Central memory CD8-positive, alpha-beta T cell (primary cell): Measurements from ENCODE around the gene MYH7.
"Not testable (repeated sequence)": the region's sequence is repeated elsewhere in the genome, so short reads cannot be mapped to it uniquely, and the experiment has no call there.

Experiments used
- ATAC-seq: fragments of 150-1000 bp; cut with Tn5 transposase; replicated peaks from 2 replicates; pipeline ENCODE4 v1.10.0; 2022; ENCODE audit warnings: mild to moderate bottlenecking, moderate FRiP score, moderate number of reproducible peaks; ENCODE audit not compliant: poor library complexity, severe bottlenecking; ENCODE audit errors: extremely low read depth
- DNase-seq, 2 donors: peaks; one replicate each; pipeline ENCODE4 v3.0.0; 2021; ENCODE audit warnings: low spot score in 2 of 2
- H3K27ac Mint-ChIP-seq: one replicate; pipeline ENCODE4 v1.8.0; 2022; ENCODE audit warnings: low read depth, mild to moderate bottlenecking, moderate library complexity, mixed read lengths
- H3K27me3 Mint-ChIP-seq: one replicate; pipeline ENCODE4 v1.8.0; 2022; ENCODE audit warnings: mixed read lengths
- H3K36me3 Mint-ChIP-seq: one replicate; pipeline ENCODE4 v1.8.0; 2022; ENCODE audit warnings: mild to moderate bottlenecking, moderate library complexity, mixed read lengths; ENCODE audit not compliant: insufficient read depth
- H3K4me1 Mint-ChIP-seq: one replicate; pipeline ENCODE4 v1.8.0; 2022; ENCODE audit warnings: mixed read lengths
- H3K4me3 Mint-ChIP-seq: one replicate; pipeline ENCODE4 v1.8.0; 2022; ENCODE audit warnings: mild to moderate bottlenecking, moderate library complexity, mixed read lengths
- H3K9me3 Mint-ChIP-seq: one replicate; pipeline ENCODE4 v1.8.0; 2022; ENCODE audit warnings: mixed read lengths

Gene MYH7

DNA sequence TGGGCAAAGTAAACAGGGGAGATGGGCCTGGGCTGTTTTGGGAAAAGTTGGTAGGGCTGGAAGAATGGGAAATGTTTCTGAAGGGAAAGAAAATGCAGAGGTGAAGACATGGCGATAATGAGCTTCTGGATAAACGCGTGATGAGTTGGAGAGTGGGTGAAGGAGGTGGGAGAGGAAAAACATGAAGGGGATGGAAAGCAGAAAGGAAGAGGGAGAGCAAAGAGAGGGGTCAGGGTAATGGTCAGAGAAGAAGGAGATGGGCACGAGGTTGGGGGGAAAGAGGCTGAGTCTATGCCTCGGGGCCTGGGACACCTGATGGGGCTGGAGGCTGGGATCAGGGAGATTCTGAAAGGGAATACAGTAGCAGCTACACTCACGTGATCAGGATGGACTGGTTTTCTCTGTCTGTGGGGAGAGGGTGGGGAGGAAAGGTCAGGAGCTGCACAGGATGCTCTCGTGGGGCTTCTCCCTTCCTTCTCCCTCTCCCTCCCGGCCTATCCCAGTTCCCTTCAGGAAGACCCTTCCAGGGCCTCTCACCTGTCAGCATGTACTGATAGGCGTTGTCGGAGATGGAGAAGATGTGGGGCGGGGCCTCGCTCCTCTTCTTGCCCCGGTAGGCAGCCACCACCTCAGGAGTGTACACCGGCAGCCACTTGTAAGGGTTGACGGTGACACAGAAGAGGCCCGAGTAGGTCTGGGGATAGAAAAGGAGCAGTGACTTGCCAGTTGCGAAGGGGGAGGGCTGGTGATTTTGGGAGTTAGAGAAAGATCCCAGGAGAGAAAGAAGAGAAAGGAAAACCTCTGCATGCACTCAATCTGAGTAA, 3.1 kb downstream of the MYH7 start:
- ATAC-seq (no peak), DNase-seq (no peak)
- Mint-ChIP-seq H3K36me3 (no peaks in the 10 kb centered on the region), H3K4me1 (no peaks in the 10 kb centered on the region), H3K9me3 (no peaks in the 10 kb centered on the region), H3K4me3 (no peak overlapping the region), H3K27ac (no peak overlapping the region), H3K27me3 (peaks cover 35% of the 10 kb centered on the region)

GRCh38 chr14:23431486-23431885, 4.0 kb downstream of the MYH7 start:
- Mint-ChIP-seq H3K9me3 (no peaks in the 10 kb centered on the region), H3K27me3 (peaks cover 35% of the 10 kb centered on the region), H3K36me3 (no peaks in the 10 kb centered on the region), H3K4me1 (no peaks in the 10 kb centered on the region), H3K27ac (no peak overlapping the region), H3K4me3 (no peak overlapping the region)
- ATAC-seq (no peak), DNase-seq (no peak)

GRCh38 chr14:23430723-23431085, 4.8 kb downstream of the MYH7 start:
- H3K36me3 Mint-ChIP-seq: no peaks in the 10 kb centered on the region
- H3K27me3 Mint-ChIP-seq: peaks cover 35% of the 10 kb centered on the region
- ATAC-seq (no peak), DNase-seq (no peak)
- H3K27ac Mint-ChIP-seq: no peak overlapping the region
- H3K9me3 Mint-ChIP-seq: no peaks in the 10 kb centered on the region
- H3K4me1 Mint-ChIP-seq: no peaks in the 10 kb centered on the region
- no peak overlapping the region for H3K4me3 Mint-ChIP-seq

- peaks cover 35% of the 10 kb centered on the region for H3K27me3 Mint-ChIP-seq
- no peaks in the 10 kb centered on the region for H3K36me3 Mint-ChIP-seq
- ATAC-seq (no peak), DNase-seq (no peak)
- H3K27ac Mint-ChIP-seq: no peak overlapping the region
- H3K9me3 Mint-ChIP-seq: no peaks in the 10 kb centered on the region
- H3K4me3 Mint-ChIP-seq: no peak overlapping the region
- H3K4me1 Mint-ChIP-seq: no peaks in the 10 kb centered on the region
Observed at GRCh38 chr14:23430016-23430722, 5.3 kb downstream of the MYH7 start.

GRCh38 chr14:23428686-23429495, 6.6 kb downstream of the MYH7 start:
- no peak overlapping the region for H3K27ac Mint-ChIP-seq
- H3K4me3 Mint-ChIP-seq: no peak overlapping the region
- ATAC-seq (no peak), DNase-seq (no peak)
- no peaks in the 10 kb centered on the region for H3K36me3 Mint-ChIP-seq
- H3K27me3 Mint-ChIP-seq: peaks cover 44% of the 10 kb centered on the region
- no peaks in the 10 kb centered on the region for H3K9me3 Mint-ChIP-seq
- no peaks in the 10 kb centered on the region for H3K4me1 Mint-ChIP-seq

- not testable (repeated sequence) for H3K9me3 Mint-ChIP-seq, DNase-seq, H3K27ac Mint-ChIP-seq, H3K4me1 Mint-ChIP-seq, ATAC-seq, H3K36me3 Mint-ChIP-seq, H3K4me3 Mint-ChIP-seq
- H3K27me3 Mint-ChIP-seq: peaks cover 21% of the 10 kb centered on the region
Observed at GRCh38 chr14:23425798-23426197, 9.7 kb downstream of the MYH7 start.

GRCh38 chr14:23425169-23425568, 10.3 kb downstream of the MYH7 start:
- no peak for ATAC-seq
- no peak overlapping the region for H3K27ac Mint-ChIP-seq
- no peaks in the 10 kb centered on the region for H3K9me3 Mint-ChIP-seq
- H3K4me1 Mint-ChIP-seq: no peaks in the 10 kb centered on the region
- no peak for DNase-seq
- H3K4me3 Mint-ChIP-seq: no peak overlapping the region
- no peaks in the 10 kb centered on the region for H3K36me3 Mint-ChIP-seq
- peaks cover 15% of the 10 kb centered on the region for H3K27me3 Mint-ChIP-seq

GRCh38 chr14:23423657-23424056, 11.8 kb downstream of the MYH7 start:
- Mint-ChIP-seq H3K4me3 (no peak overlapping the region), H3K27me3 (peaks cover 20% of the 10 kb centered on the region), H3K9me3 (no peaks in the 10 kb centered on the region), H3K36me3 (no peaks in the 10 kb centered on the region), H3K27ac (no peak overlapping the region), H3K4me1 (no peaks in the 10 kb centered on the region)
- ATAC-seq (no peak), DNase-seq (no peak)

- Mint-ChIP-seq H3K9me3 (no peaks in the 10 kb centered on the region), H3K4me1 (no peaks in the 10 kb centered on the region), H3K27me3 (peaks cover 32% of the 10 kb centered on the region), H3K27ac (no peak overlapping the region), H3K4me3 (no peak overlapping the region), H3K36me3 (no peaks in the 10 kb centered on the region)
- DNase-seq: no peak
- no peak for ATAC-seq
Observed at GRCh38 chr14:23421594-23421993, 13.9 kb downstream of the MYH7 start.

DNA sequence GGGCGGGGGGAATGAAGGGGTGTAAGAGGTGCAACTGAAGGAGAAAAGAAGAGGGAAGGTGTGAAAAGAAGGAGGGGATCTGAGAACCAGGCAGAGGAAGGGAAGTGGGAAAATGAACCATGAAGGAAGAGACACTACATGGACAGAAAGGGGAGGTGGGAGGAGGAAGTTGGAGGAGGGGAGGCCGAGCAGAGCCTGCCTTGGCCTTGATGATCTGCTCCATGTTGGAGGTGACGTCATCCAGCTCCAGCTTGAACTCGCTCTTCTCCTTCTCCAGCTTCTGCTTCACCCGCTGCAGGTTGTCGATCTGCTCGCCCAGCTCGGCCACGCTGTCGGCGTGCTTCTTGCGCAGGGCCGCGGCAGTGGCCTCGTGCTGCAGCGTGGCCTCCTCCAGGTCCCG, 15.8 kb downstream of the MYH7 start:
- H3K36me3 Mint-ChIP-seq, H3K27ac Mint-ChIP-seq, H3K4me1 Mint-ChIP-seq, ATAC-seq, H3K4me3 Mint-ChIP-seq, H3K9me3 Mint-ChIP-seq, DNase-seq: not testable (repeated sequence)
- peaks cover 47% of the 10 kb centered on the region for H3K27me3 Mint-ChIP-seq

- no peaks in the 10 kb centered on the region for H3K36me3 Mint-ChIP-seq
- no peaks in the 10 kb centered on the region for H3K4me1 Mint-ChIP-seq
- peaks cover 50% of the 10 kb centered on the region for H3K27me3 Mint-ChIP-seq
- DNase-seq: no peak
- H3K27ac Mint-ChIP-seq: no peak overlapping the region
- no peak overlapping the region for H3K4me3 Mint-ChIP-seq
- ATAC-seq: no peak
- no peaks in the 10 kb centered on the region for H3K9me3 Mint-ChIP-seq
Observed at GRCh38 chr14:23418021-23418420, 17.4 kb downstream of the MYH7 start.

GRCh38 chr14:23417269-23417668, 18.2 kb downstream of the MYH7 start:
- H3K4me3 Mint-ChIP-seq: not testable (repeated sequence)

More at GRCh38 chr14:23417269-23417668, 18.2 kb downstream of the MYH7 start:
- DNase-seq, H3K36me3 Mint-ChIP-seq, ATAC-seq, H3K27ac Mint-ChIP-seq, H3K9me3 Mint-ChIP-seq, H3K4me1 Mint-ChIP-seq: not testable (repeated sequence)
- peaks cover 57% of the 10 kb centered on the region for H3K27me3 Mint-ChIP-seq
